HEK293 (cell line): ENCODE measurements around the gene TRIM46.

ENCODE experiments used
- EGR2 ChIP-seq: fragments of 450-650 bp; formaldehyde crosslinking; IDR thresholded peaks from 2 replicates; pipeline ENCODE4 v1.5.1; 2016; ENCODE audit warnings: low read depth, missing biosample characterization, missing genetic modification characterization
- PRDM4 ChIP-seq: fragments of 450-650 bp; formaldehyde crosslinking; IDR thresholded peaks from 2 replicates; pipeline ENCODE4 v1.5.1; 2017; ENCODE audit warnings: missing biosample characterization, missing genetic modification characterization
- REPIN1 ChIP-seq: fragments of 450-650 bp; formaldehyde crosslinking; IDR thresholded peaks from 2 replicates; pipeline ENCODE4 v1.5.1; 2017; ENCODE audit warnings: missing biosample characterization, missing genetic modification characterization, low read depth
- SALL2 ChIP-seq: fragments of 450-650 bp; formaldehyde crosslinking; IDR thresholded peaks from 2 replicates; pipeline ENCODE4 v1.5.0; 2017; ENCODE audit warnings: missing biosample characterization, mild to moderate bottlenecking, missing genetic modification characterization, borderline replicate concordance
- TRIM28 ChIP-seq: IDR thresholded peaks from 2 replicates; pipeline ENCODE4 v1.6.1; 2011; ENCODE audit warnings: low read length, control low read depth, borderline replicate concordance
- ZBTB49 ChIP-seq: fragments of 450-650 bp; formaldehyde crosslinking; IDR thresholded peaks from 2 replicates; pipeline ENCODE4 v1.5.1; 2016; ENCODE audit warnings: missing biosample characterization, missing genetic modification characterization, low read depth
- ZNF10 ChIP-seq: fragments of 450-650 bp; formaldehyde crosslinking; IDR thresholded peaks from 2 replicates; pipeline ENCODE4 v1.5.1; 2017; ENCODE audit warnings: missing biosample characterization, missing genetic modification characterization
- ZNF112 ChIP-seq: fragments of 450-650 bp; formaldehyde crosslinking; IDR thresholded peaks from 2 replicates; pipeline ENCODE4 v1.5.0; 2017; ENCODE audit warnings: missing biosample characterization, missing genetic modification characterization
- ZNF121 ChIP-seq: fragments of 450-650 bp; formaldehyde crosslinking; IDR thresholded peaks from 2 replicates; pipeline ENCODE4 v1.5.1; 2016; ENCODE audit warnings: missing biosample characterization, missing genetic modification characterization
- ZNF16 ChIP-seq: fragments of 450-650 bp; formaldehyde crosslinking; IDR thresholded peaks from 2 replicates; pipeline ENCODE4 v1.5.1; 2016; ENCODE audit warnings: low read depth, missing biosample characterization, missing genetic modification characterization
- ZNF174 ChIP-seq: fragments of 450-650 bp; formaldehyde crosslinking; IDR thresholded peaks from 2 replicates; pipeline ENCODE4 v1.5.0; 2017; ENCODE audit warnings: missing biosample characterization, mild to moderate bottlenecking, missing genetic modification characterization
- ZNF274 ChIP-seq, 2 experiments: fragments of 200-500 bp in 1 of 2; fragments of 450-650 bp in 1 of 2; sonication (Bioruptor generic) in 1 of 2; formaldehyde crosslinking in 1 of 2; IDR thresholded peaks; 2 replicates each; pipeline versions ENCODE4 v1.5.1 to v1.6.1; 2014 to 2016; ENCODE audit warnings: borderline replicate concordance in 1 of 2, inconsistent platforms in 1 of 2, low read length in 1 of 2, missing biosample characterization in 1 of 2, missing genetic modification characterization in 1 of 2
- ZNF280C ChIP-seq: fragments of 450-650 bp; formaldehyde crosslinking; IDR thresholded peaks from 2 replicates; pipeline ENCODE4 v1.5.1; 2016; ENCODE audit warnings: missing biosample characterization, missing genetic modification characterization
- ZNF341 ChIP-seq: fragments of 450-650 bp; formaldehyde crosslinking; IDR thresholded peaks from 2 replicates; pipeline ENCODE4; 2016; ENCODE audit warnings: low read depth, missing biosample characterization, missing genetic modification characterization
- ZNF354C ChIP-seq: fragments of 450-650 bp; formaldehyde crosslinking; IDR thresholded peaks from 2 replicates; pipeline ENCODE4 v1.5.1; 2016; ENCODE audit warnings: missing biosample characterization, missing genetic modification characterization, low read depth, borderline replicate concordance
- ZNF423 ChIP-seq: fragments of 450-650 bp; formaldehyde crosslinking; IDR thresholded peaks from 2 replicates; pipeline ENCODE4 v1.5.1; 2016; ENCODE audit warnings: missing biosample characterization, missing genetic modification characterization
- ZNF426 ChIP-seq: fragments of 450-650 bp; formaldehyde crosslinking; IDR thresholded peaks from 2 replicates; pipeline ENCODE4 v1.5.1; 2017; ENCODE audit warnings: missing biosample characterization, missing genetic modification characterization, mild to moderate bottlenecking, inconsistent platforms, moderate library complexity
- ZNF433 ChIP-seq: fragments of 450-650 bp; formaldehyde crosslinking; IDR thresholded peaks from 2 replicates; pipeline ENCODE4 v1.5.1; 2016; ENCODE audit warnings: missing biosample characterization, missing genetic modification characterization, low read depth
- ZNF529 ChIP-seq: fragments of 450-650 bp; formaldehyde crosslinking; IDR thresholded peaks from 2 replicates; pipeline ENCODE4 v1.5.1; 2017; ENCODE audit warnings: missing genetic modification characterization, missing biosample characterization; ENCODE audit not compliant: insufficient replicate concordance
- ZNF629 ChIP-seq: fragments of 450-650 bp; formaldehyde crosslinking; IDR thresholded peaks from 2 replicates; pipeline ENCODE4 v1.5.1; 2017; ENCODE audit warnings: missing biosample characterization, missing genetic modification characterization
- ZNF654 ChIP-seq: fragments of 450-650 bp; formaldehyde crosslinking; IDR thresholded peaks from 2 replicates; pipeline ENCODE4 v1.5.1; 2016; ENCODE audit warnings: low read depth, missing biosample characterization, missing genetic modification characterization
- ZNF658 ChIP-seq: fragments of 450-650 bp; formaldehyde crosslinking; IDR thresholded peaks from 2 replicates; pipeline ENCODE4; 2016; ENCODE audit warnings: missing biosample characterization, missing genetic modification characterization
- ZNF670 ChIP-seq: fragments of 450-650 bp; formaldehyde crosslinking; IDR thresholded peaks from 2 replicates; pipeline ENCODE4 v1.5.1; 2016; ENCODE audit warnings: missing biosample characterization, missing genetic modification characterization, low read depth
- ZNF791 ChIP-seq: fragments of 450-650 bp; formaldehyde crosslinking; IDR thresholded peaks from 2 replicates; pipeline ENCODE4 v1.5.1; 2016; ENCODE audit warnings: missing biosample characterization, missing genetic modification characterization
- ZNF830 ChIP-seq: fragments of 450-650 bp; IDR thresholded peaks from 2 replicates; pipeline ENCODE4 v1.5.0; 2018; ENCODE audit warnings: missing biosample characterization, missing genetic modification characterization, low read depth, mild to moderate bottlenecking, moderate library complexity
- ZSCAN30 ChIP-seq: fragments of 450-650 bp; IDR thresholded peaks from 2 replicates; pipeline ENCODE4 v1.5.1; 2018; ENCODE audit warnings: missing biosample characterization, mild to moderate bottlenecking, missing genetic modification characterization, moderate library complexity
- TF ChIP-seq, protein P1 (sequence below): fragments of 450-650 bp; formaldehyde crosslinking; IDR thresholded peaks from 2 replicates; pipeline ENCODE4 v1.5.1; 2016; ENCODE audit warnings: missing biosample characterization, missing genetic modification characterization, borderline replicate concordance

TRIM46 gene

DNA sequence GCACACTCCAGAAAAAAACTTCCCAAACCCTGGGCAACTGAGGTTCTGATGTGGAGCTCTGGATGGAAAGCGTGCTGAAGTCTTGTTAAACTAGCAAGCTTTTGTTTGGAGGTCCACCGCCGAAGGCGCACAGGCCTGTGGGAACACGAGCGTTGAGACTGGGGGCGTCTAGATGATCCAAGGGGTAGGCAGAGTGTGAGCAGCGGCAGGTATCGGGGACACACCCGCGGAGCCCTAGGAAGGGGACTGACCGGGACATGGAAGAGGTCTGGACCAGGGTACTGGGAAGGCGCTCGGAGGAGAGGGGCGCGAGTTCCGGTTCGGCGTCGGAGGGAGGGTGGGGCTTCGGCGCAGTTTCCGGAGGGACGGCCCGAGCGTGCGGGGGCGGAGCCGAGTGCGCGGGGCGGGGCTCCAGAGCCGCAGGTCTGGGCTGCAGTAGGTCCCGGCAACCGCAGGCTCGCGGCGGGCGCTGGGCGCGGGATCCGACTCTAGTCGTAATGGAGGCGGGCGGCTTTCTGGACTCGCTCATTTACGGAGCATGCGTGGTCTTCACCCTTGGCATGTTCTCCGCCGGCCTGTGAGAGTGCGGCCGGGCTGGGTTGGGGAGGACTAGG is 38.1 kb upstream of the TRIM46 start, which contains the start of gene SLC50A1 (continued):
- no peak for TF ChIP-seq ZSCAN30 (tag by site-specific recombination)
- TF ChIP-seq ZNF280C: no peak
- TF ChIP-seq ZNF791 (tag by site-specific recombination): no peak
- no peak for TF ChIP-seq ZBTB49
- no peak for TF ChIP-seq ZNF354C
- no peak for TF ChIP-seq ZNF174 (tag by site-specific recombination)
- TF ChIP-seq ZNF16 (tag by site-specific recombination): no peak
- TF ChIP-seq, protein P1, sequence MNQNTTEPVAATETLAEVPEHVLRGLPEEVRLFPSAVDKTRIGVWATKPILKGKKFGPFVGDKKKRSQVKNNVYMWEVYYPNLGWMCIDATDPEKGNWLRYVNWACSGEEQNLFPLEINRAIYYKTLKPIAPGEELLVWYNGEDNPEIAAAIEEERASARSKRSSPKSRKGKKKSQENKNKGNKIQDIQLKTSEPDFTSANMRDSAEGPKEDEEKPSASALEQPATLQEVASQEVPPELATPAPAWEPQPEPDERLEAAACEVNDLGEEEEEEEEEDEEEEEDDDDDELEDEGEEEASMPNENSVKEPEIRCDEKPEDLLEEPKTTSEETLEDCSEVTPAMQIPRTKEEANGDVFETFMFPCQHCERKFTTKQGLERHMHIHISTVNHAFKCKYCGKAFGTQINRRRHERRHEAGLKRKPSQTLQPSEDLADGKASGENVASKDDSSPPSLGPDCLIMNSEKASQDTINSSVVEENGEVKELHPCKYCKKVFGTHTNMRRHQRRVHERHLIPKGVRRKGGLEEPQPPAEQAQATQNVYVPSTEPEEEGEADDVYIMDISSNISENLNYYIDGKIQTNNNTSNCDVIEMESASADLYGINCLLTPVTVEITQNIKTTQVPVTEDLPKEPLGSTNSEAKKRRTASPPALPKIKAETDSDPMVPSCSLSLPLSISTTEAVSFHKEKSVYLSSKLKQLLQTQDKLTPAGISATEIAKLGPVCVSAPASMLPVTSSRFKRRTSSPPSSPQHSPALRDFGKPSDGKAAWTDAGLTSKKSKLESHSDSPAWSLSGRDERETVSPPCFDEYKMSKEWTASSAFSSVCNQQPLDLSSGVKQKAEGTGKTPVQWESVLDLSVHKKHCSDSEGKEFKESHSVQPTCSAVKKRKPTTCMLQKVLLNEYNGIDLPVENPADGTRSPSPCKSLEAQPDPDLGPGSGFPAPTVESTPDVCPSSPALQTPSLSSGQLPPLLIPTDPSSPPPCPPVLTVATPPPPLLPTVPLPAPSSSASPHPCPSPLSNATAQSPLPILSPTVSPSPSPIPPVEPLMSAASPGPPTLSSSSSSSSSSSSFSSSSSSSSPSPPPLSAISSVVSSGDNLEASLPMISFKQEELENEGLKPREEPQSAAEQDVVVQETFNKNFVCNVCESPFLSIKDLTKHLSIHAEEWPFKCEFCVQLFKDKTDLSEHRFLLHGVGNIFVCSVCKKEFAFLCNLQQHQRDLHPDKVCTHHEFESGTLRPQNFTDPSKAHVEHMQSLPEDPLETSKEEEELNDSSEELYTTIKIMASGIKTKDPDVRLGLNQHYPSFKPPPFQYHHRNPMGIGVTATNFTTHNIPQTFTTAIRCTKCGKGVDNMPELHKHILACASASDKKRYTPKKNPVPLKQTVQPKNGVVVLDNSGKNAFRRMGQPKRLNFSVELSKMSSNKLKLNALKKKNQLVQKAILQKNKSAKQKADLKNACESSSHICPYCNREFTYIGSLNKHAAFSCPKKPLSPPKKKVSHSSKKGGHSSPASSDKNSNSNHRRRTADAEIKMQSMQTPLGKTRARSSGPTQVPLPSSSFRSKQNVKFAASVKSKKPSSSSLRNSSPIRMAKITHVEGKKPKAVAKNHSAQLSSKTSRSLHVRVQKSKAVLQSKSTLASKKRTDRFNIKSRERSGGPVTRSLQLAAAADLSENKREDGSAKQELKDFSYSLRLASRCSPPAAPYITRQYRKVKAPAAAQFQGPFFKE (tag by site-specific recombination): no peak
- no peak for TF ChIP-seq ZNF10 (tag by site-specific recombination)
- TF ChIP-seq ZNF112 (tag by site-specific recombination): no peak
- no peak for TF ChIP-seq ZNF426
- no peak for TF ChIP-seq REPIN1
- no peak for TF ChIP-seq ZNF423
- TF ChIP-seq TRIM28: no peak
- no peak for TF ChIP-seq ZNF658 (tag by site-specific recombination)
- no peak for TF ChIP-seq ZNF433 (tag by site-specific recombination)
- TF ChIP-seq ZNF670 (tag by site-specific recombination): no peak
- peak; percentile 53; the same call in 1 of the 2 replicates for TF ChIP-seq EGR2 (tag by site-specific recombination)
- TF ChIP-seq ZNF830: no peak
- TF ChIP-seq ZNF529 (tag by site-specific recombination): no peak
- TF ChIP-seq ZNF274 (IDR thresholded peaks at IDR 0.05; ENCODE audit: low read length): no peak
- no peak for TF ChIP-seq ZNF274 (tag by site-specific recombination; IDR thresholded peaks at IDR 0.05; ENCODE audit: borderline replicate concordance)
- TF ChIP-seq ZNF341 (tag by site-specific recombination): peak; percentile 62
- TF ChIP-seq ZNF629 (tag by site-specific recombination): no peak
- TF ChIP-seq ZNF654 (tag by site-specific recombination): no peak
- no peak for TF ChIP-seq PRDM4
- TF ChIP-seq SALL2: no peak
- no peak for TF ChIP-seq ZNF121 (tag by site-specific recombination)
